HG02571 (cell line): ENCODE measurements around the gene SLC6A19.

Source experiments
- ATAC-seq: cut with Tn5 transposase; IDR thresholded peaks from one replicate; pipeline ENCODE4 v1.9.1; 2021; ENCODE audit warnings: mild to moderate bottlenecking, moderate library complexity; ENCODE audit not compliant: unreplicated experiment

SLC6A19 gene

GRCh38 chr5:1208221-1208742, 6.9 kb downstream of the SLC6A19 start:
- ATAC-seq, result no peak

- ATAC-seq, result no peak
Measured at GRCh38 chr5:1208743-1209488, 7.5 kb downstream of the SLC6A19 start.

- ATAC-seq, result no peak
Measured at GRCh38 chr5:1209489-1209852, 8.1 kb downstream of the SLC6A19 start.

GRCh38 chr5:1209896-1210776, 8.7 kb downstream of the SLC6A19 start:
- no peak for ATAC-seq

- no peak for ATAC-seq
Measured at GRCh38 chr5:1210832-1211251, 9.4 kb downstream of the SLC6A19 start.

- ATAC-seq, result no peak
Measured at GRCh38 chr5:1211701-1212100, 10.3 kb downstream of the SLC6A19 start.

GRCh38 chr5:1212271-1212670, 10.9 kb downstream of the SLC6A19 start:
- ATAC-seq, result no peak

- no peak for ATAC-seq
Measured at GRCh38 chr5:1212881-1213280, 11.5 kb downstream of the SLC6A19 start.

- ATAC-seq, result no peak
Measured at GRCh38 chr5:1213508-1214162, 12.2 kb downstream of the SLC6A19 start.

- ATAC-seq, result no peak
Measured at GRCh38 chr5:1214163-1214935, 13.0 kb downstream of the SLC6A19 start.

- ATAC-seq, result no peak
Measured at GRCh38 chr5:1214936-1215220, 13.5 kb downstream of the SLC6A19 start.

- ATAC-seq, result no peak
Measured at GRCh38 chr5:1215320-1216096, 14.1 kb downstream of the SLC6A19 start.

- ATAC-seq, result no peak
Measured at GRCh38 chr5:1216211-1216917, 15.0 kb downstream of the SLC6A19 start.

GRCh38 chr5:1216918-1217295, 15.5 kb downstream of the SLC6A19 start:
- no peak for ATAC-seq

GRCh38 chr5:1217596-1218206, 16.3 kb downstream of the SLC6A19 start:
- no peak for ATAC-seq

- no peak for ATAC-seq
Measured at GRCh38 chr5:1218351-1219080, 17.1 kb downstream of the SLC6A19 start.

GRCh38 chr5:1219098-1219767, 17.8 kb downstream of the SLC6A19 start:
- ATAC-seq, result no peak

- ATAC-seq, result no peak
Measured at GRCh38 chr5:1219768-1220100, 18.3 kb downstream of the SLC6A19 start.
